COLO668 (cell line): ENCODE measurements around the gene MCM3.
A peak's percentile ranks its signal among the peaks of the same experiment; 100 is the strongest.

Experiments used
- DNase-seq: peaks from one replicate; lab custom pipeline; 2025; ENCODE audit not compliant: unreplicated experiment; lab: John Stamatoyannopoulos, UW

Gene MCM3

GRCh38 chr6:52303178-52303577, 18.6 kb upstream of the MCM3 start:
- DNase-seq = peak; percentile 7

DNA sequence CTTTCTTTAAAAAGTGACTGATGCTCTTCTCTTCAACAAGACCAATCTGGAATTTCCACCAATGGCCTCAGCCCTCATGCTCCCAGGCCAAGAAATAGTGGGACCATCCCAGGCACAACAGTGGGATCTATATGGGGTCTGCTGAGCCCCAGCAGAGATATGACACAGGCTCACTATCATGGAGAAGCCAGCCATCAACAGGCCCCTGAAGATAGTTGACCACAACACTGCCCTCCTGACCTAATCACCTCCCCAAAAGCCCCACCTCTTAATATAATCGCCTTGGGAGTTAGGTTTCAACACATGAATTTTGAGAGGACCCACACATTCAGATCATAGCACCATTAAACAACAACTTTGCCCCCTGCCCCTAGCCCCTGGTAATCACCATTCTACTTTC, 16.8 kb upstream of the MCM3 start:
- DNase-seq = no peak

- DNase-seq = no peak
Observed at GRCh38 chr6:52300489-52300931, 16.0 kb upstream of the MCM3 start.

DNA sequence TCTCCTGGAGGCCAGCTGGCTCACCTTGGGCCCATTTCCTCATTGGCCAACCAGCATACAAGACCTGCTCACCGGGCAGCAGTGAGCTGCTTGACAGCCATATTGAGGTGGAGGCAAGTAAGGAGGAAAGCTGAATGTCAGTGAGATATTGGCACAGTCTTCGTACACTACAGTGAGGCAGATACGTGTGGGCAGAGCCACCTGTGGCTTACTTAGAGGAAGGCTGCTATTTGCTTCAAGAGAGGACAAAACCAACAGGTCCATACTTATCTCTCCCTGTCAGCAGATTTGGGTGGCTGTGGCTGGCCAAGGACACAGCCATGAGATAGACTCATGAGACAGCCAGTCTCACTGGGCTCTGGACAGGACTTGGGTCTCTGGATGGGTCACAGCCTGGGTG, 15.1 kb upstream of the MCM3 start:
- no peak for DNase-seq

GRCh38 chr6:52297433-52297832, 12.9 kb upstream of the MCM3 start:
- no peak for DNase-seq

- DNase-seq = no peak
Observed at GRCh38 chr6:52293067-52293466, 8.5 kb upstream of the MCM3 start.

DNA sequence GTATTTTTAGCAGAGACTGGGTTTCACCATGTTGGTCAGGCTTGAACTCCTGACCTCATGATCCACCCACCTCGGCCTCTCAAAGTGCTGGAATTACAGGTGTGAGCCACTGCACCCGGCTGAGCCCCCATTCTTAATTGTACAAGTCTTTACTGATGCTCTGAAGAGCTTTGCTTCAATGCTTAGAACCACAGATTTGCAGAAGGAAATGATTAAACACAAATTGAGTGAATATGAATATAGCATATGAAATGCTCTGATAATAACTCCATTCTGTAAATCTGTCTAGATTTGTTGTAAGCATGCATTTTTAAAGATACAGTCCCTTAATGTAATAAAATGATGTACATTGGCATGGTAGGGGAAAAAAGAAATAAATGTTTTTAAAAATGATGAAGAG, 4.3 kb upstream of the MCM3 start:
- DNase-seq = no peak

- DNase-seq = no peak
Observed at GRCh38 chr6:52288216-52288615, 3.7 kb upstream of the MCM3 start.

GRCh38 chr6:52286798-52287432, 2.4 kb upstream of the MCM3 start:
- DNase-seq = peak; percentile 54

- no peak for DNase-seq
Observed at GRCh38 chr6:52285177-52286068, 881 bp upstream of the MCM3 start.

DNA sequence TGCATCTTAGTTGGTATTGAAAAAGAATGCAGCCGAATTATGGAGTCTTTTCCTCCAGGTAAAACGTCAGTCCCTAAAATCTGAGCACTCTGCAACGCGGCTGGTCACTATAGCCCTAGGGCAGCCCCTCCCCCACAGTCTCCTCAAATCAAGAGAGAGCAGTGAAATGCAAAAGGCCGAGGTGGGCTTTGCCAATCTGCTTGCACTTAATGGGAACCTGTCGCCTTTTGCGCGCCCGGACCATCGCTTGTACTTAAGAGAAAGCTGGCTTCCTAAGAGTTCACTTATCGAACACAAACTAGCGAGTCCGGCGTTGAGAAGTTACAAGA, 447 bp downstream of the MCM3 start:
- DNase-seq = peak; percentile 59

GRCh38 chr6:52283111-52283510, 1.4 kb downstream of the MCM3 start:
- DNase-seq = no peak

DNA sequence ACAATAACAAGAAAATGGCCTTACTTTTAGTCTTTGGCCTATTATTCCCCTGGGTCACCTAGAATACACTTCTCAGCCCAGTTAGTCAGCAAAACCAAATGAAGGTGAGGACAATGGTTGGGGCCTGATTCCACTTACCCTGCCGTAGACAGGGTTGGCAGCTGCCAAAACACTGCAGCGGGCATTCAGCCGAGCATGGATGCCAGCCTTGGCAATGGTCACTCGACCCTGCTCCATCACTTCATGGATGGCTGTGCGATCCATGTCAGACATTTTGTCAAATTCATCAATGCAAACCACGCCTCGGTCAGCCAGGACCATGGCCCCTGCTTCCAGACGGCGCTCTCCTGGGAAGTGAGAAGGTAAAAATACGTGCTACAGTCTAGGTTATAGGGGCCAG, 8.4 kb downstream of the MCM3 start:
- DNase-seq = no peak

DNA sequence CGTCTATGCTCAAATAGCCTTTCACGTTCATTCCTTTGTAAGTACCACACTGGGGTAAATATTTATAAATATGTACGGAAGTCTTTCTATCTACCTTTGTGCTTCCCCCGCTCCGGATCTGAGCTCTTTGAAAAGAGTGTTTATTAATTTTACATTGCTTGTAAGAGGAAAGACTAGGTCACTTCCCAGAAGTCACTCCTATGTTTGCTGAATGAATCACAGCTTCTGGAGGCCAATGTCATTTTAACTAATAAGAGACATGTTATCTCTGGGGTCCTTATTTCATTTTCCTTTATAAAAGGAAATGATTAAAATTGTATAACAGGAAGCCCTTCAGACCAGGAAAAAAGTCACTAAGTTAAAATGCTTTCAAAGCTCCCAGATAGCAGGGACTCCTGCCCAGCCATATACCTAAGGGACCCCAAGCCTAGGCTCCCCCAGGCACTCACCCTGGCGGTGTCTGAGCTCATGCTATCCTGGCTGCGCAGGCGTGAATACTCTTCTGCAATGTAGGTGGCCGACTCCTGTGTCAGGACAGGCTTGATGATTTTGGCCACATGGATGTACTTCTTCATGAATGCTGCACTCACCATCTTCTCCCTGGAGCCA, 12.6 kb downstream of the MCM3 start:
- DNase-seq = no peak

- peak; percentile 35 for DNase-seq
Observed at GRCh38 chr6:52263709-52264540, 20.6 kb downstream of the MCM3 start.

DNA sequence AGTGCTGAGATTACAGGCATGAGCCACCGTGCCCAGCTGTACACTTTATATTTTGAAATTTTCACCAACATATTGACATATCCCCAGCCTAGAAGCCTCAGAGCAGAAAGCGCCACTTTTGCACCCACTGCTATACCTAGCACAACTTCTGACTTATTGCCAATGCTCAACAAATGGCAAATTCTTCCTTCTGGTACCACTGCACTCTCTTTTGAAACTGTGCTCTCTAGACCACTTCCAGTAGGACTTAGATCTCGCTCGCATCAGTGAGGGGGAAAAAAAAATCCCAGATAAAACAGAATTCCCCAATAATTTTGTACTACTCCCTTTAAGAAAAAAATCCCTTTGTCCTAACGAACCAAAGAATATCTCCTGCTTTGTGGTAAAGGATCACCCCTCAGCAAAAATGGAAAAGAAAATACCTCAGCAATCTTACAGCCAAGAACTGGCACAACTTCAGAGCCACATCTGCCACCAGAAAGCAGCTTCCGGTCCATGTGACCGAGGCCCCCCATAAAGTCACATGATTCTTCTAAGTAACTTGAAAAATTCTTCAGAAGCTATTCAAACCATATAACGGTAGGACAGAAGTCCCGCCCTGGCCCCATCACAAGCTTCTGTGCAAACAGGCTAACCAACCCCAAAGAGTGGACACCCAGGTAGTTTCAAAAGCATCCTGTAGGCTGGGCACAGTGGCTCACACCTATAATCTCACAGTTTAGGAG, 21.8 kb downstream of the MCM3 start:
- DNase-seq = no peak

- DNase-seq = no peak
Observed at GRCh38 chr6:52261229-52261628, 23.3 kb downstream of the MCM3 start.

DNA sequence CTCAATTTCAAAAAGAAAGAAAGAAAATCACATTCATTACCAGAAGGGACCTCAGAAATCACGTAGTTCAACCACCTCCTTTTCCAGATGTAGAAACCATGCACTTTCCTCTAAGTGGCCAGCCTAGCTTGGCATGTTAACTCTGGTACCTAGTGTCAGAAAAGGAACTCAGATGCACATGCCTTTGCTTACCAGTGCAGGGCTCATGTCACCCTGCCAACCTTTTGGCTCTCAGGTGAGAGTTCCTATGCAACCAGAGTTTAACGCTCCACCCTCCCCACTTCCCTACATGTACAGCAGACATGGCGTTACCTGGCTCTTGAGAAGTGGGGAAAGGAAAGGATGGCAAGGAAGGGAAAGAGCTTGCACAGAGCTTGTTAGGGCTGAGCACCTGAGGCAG, 23.9 kb downstream of the MCM3 start:
- no peak for DNase-seq

DNA sequence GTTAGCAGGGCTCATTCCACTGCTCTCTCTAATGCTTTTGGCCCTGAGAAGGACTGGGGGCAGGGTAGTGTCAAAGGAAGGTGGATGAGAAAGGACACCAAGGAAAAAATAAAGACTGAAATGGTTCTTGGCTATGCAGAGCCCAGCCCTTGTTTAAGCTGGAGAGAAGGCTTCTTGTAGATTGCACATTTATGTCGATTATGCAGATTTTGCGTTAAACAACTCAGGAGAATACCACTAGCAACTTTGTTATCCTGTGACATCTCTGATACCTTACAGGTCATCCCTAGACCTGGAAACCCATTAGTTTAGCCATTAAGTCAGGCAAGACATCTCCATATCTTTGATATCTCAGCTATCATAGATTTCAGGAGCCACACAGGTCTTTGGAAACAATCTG, 29.1 kb downstream of the MCM3 start:
- DNase-seq = no peak

GRCh38 chr6:52254731-52255378, 29.7 kb downstream of the MCM3 start:
- DNase-seq = no peak
